DND-41 (cell line): ENCODE data around the gene LTBP1.

Experiments used
- CTCF ChIP-seq: IDR thresholded peaks from 2 replicates; pipeline ENCODE4 v1.5.1; 2012; ENCODE audit warnings: borderline replicate concordance, low read length, moderate library complexity, mild to moderate bottlenecking; ENCODE audit not compliant: poor library complexity, severe bottlenecking; ENCODE audit errors: extremely low read depth
- EZH2 ChIP-seq: IDR thresholded peaks from 3 replicates; pipeline ENCODE4 v1.6.1; 2012; ENCODE audit warnings: borderline replicate concordance, low read depth, mild to moderate bottlenecking, moderate library complexity, low read length, inconsistent platforms; ENCODE audit not compliant: severe bottlenecking

DNA sequence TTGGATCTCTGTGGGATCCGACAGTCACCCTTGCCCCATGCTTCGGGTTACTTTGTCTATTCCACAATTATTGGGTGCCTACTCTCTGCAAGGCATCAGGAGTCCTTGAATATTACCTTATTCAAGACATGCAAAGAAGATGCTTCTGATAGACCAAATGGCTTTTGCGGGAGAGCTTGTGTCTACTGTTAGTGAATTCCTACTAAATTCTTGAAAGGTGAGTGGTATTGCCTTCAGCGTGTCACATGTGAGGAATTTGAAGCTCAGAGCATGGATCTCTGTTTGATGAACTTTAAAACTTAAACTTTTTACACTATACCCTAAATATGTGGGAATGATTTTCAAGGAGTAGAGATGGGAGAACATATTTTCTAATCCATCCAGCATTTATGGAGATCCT lies 184.4 kb downstream of the LTBP1 start:
- no peak for TF ChIP-seq CTCF
- no peak for TF ChIP-seq EZH2
